Cerebellar nuclear complex (tissue), 1 donor: ENCODE measurements around the gene LMAN2.
"Not testable (repeated sequence)": the region's sequence is repeated elsewhere in the genome, so short reads cannot be mapped to it uniquely, and the experiment has no call there.

Experiments
- DNase-seq, 2 experiments: peaks; one replicate each; lab custom pipeline; 2025; lab: John Stamatoyannopoulos, UW

Gene LMAN2

GRCh38 chr5:177306674-177307543 lies 44.6 kb downstream of the LMAN2 start:
- DNase-seq = no peak

GRCh38 chr5:177306103-177306640 lies 45.3 kb downstream of the LMAN2 start:
- DNase-seq = not testable (repeated sequence)

- DNase-seq = no peak
Measured at GRCh38 chr5:177304392-177305119, 46.9 kb downstream of the LMAN2 start.

- DNase-seq = no peak
Measured at GRCh38 chr5:177303925-177304391, 47.5 kb downstream of the LMAN2 start.

- peak in 1 of 2 experiments; percentile 23 for DNase-seq
Measured at GRCh38 chr5:177303121-177303924, 48.1 kb downstream of the LMAN2 start, which contains the start of the genes PRELID1 and RAB24. Gene PRELID1, plus strand, starts transcription at chr5:177303799. Its CDS starts 187 bp downstream, at chr5:177303986. Gene RAB24, minus strand, starts transcription at chr5:177303719. Its CDS starts 431 bp downstream, at chr5:177303288.

GRCh38 chr5:177302354-177303110 lies 48.9 kb downstream of the LMAN2 start:
- DNase-seq = no peak

- peak in 1 of 2 experiments; percentile 4 for DNase-seq
Measured at GRCh38 chr5:177301503-177302165, 49.8 kb downstream of the LMAN2 start.

GRCh38 chr5:177300951-177301350 lies 50.5 kb downstream of the LMAN2 start:
- DNase-seq = no peak

GRCh38 chr5:177300236-177300880 lies 51.1 kb downstream of the LMAN2 start:
- no peak for DNase-seq

- no peak for DNase-seq
Measured at GRCh38 chr5:177299697-177300096, 51.8 kb downstream of the LMAN2 start.

GRCh38 chr5:177297922-177298321 lies 53.5 kb downstream of the LMAN2 start:
- no peak for DNase-seq

GRCh38 chr5:177296581-177296980 lies 54.9 kb downstream of the LMAN2 start:
- DNase-seq = no peak

GRCh38 chr5:177295924-177296323 lies 55.5 kb downstream of the LMAN2 start:
- no peak for DNase-seq

GRCh38 chr5:177294632-177295031 lies 56.8 kb downstream of the LMAN2 start:
- no peak for DNase-seq

GRCh38 chr5:177293819-177294581 lies 57.5 kb downstream of the LMAN2 start:
- no peak for DNase-seq

- DNase-seq = no peak
Measured at GRCh38 chr5:177291735-177292134, 59.7 kb downstream of the LMAN2 start.

GRCh38 chr5:177290816-177291596 lies 60.5 kb downstream of the LMAN2 start:
- no peak for DNase-seq

GRCh38 chr5:177288191-177288590 lies 63.3 kb downstream of the LMAN2 start:
- no peak for DNase-seq
